HG03571 (cell line): ENCODE results near the gene EIF2B2.

Experiments used
- ATAC-seq: cut with Tn5 transposase; IDR thresholded peaks from one replicate; pipeline ENCODE4 v1.9.1; 2021; ENCODE audit not compliant: unreplicated experiment

EIF2B2 gene

DNA sequence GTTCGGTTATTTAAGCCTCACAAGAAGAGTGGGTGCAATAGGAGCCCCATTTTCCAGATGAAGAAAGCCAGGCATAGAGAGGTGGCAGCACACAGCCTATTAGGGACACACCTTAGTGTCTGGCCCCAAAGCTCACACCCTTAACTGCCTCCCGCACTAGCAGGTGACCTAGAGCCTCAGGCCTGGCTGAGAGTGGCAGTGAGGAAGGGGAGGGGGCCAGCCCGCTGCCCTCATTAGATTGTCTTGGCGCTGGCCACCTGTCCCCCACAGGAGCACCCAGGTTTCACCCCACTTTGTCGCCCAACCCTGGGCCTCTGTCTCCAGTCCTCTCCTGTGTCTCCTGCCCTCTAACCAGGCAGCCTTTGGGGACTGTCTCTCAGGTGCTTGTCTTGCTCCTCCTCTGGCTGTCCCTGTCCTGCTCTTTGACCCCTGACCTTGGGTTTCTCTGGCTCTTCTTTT lies 28.8 kb upstream of the EIF2B2 start:
- ATAC-seq, result no peak

DNA sequence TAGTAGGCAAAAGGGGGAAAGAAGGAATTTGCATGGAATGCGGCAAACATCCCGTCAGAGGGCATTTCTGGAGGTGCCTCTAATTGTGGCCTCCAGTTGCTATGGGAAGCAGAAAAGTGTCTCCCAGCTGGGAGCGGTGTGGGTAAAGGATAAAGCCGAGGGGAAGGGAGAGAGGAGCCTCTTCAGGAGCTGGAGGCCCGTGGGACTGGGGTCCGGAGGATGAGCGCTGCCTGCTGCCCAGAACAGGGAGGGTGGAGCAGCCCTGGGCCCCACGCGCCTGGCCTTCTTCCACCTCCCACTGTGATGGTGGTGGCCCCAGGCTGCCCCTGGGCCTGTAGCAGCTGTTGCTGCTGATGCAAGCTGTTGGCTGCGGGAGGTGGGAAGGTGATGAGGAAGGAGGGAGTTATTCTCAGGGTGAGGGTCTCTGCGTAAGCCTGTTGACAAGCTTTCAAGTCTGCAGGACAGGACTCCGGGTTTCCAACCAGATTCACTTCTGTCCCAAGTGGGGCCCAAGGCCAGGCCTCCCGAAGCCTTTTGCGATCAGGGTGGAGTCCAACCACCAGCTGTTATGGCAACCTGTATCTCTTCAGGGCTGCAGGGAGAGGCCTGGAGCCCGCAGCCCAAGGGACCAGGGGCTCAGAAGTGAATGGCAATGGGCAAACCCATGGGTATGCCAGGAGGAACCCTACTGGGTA lies 28.2 kb upstream of the EIF2B2 start:
- ATAC-seq, result no peak

DNA sequence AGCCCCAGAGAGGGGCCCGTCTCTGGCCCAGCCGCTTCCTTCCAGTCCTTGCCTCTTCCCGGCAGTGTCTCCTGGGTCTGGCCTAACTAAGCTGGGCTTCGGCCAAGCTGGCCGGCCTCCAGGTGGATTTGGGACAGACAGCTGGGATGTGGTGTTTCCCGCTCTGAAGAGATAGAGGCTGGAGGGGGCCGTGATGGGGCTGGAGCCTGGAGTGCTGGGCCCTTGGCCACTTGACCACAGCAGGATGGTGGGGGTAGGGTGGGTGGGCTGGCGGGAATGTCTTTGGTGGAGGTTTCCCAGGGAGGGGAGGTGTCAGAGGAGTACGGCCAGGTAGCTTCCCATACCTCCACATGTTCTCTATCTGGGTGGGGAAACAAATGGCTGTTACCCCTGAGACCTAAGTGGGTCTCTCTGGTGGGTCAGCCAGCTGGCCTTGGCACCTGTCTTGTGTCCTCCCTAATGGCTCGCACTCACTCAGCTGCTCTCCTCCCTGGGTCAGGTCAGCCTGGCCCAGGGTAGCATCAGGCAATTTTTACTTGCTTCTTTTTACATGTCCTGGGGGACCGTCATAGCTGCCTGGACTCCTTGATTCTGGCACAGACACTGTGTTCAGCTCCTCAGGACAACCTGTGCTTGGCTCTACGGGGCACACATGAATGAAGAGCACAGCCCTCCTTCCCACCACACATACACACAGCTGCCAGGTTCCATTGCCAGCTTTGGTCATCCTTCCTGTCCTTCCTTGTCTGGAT lies 27.5 kb upstream of the EIF2B2 start:
- no peak for ATAC-seq

DNA sequence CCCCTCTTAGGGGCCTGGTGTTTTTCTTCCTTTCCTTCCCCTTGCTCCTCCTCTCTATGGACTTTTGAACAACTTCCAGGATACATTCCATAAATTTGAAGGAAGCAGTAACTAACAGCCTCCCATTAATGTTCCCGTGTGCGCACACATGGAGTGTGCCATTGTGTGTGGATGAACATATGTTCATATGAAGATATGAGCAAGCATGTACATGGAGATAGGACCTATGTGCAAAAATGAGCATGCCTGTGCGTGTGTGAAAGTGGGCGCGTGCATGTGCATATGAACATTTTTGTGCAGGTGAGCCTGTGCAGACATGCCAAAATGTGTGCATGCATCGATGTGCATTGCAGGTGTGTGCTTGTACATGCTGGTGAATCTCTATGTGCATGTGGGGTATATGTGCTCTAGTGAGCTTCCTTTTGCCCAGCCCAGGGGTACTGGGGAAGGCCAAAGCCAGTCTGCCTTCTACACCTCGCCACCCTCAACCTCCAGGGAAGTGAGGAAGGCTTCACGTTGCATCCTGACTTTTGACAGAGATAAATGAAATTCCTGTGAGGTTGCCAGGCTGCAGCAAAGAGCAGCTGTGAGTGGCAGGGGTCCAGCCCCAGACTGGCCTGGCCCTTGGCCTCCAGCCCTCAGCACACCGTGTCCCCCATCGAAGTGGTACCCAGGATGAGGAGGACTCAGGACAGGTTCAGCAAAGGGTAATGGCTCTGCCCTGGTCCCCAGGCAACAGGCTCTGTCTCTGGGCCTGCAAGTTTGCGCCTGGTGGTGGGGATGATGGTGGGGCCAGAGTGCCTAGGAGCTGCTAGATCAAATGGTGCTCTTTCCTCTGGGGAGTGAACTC lies 26.2 kb upstream of the EIF2B2 start:
- ATAC-seq, result no peak

DNA sequence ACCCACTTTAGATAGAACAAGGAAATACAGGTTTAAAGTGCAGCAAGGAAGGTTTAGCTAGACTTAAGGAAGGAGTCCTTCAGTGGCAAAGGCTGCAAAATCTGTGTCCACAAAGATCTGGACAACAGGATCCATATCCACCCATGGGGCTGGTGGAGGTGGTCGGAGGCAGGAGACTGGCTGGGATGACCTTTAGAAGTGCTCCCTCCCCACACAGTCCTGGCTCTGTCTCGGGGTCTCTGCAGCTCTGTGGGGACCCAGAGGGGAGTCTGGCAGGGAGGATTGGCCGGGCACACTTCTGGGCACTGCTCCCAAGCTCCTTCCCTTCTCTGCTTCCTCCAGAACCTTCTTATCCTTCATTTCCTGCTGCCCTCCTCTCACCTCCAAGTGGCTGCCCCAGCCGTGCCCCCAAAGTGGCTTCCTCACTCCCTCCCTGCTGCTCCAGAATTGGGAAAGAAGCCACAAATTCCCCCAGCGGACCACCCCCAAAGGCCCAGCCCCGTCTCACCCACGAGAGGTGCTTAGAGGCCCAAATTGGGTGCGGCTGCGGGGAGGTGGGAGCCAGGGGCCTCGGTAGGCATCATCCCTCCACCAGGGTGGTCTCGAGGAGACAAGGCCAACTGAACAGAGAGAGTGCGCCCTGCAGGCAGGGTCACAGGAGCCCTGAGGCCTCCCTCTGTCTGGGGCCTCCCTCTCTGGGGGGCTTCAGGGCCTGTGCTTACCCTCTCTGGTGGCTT lies 25.4 kb upstream of the EIF2B2 start:
- ATAC-seq, result no peak

DNA sequence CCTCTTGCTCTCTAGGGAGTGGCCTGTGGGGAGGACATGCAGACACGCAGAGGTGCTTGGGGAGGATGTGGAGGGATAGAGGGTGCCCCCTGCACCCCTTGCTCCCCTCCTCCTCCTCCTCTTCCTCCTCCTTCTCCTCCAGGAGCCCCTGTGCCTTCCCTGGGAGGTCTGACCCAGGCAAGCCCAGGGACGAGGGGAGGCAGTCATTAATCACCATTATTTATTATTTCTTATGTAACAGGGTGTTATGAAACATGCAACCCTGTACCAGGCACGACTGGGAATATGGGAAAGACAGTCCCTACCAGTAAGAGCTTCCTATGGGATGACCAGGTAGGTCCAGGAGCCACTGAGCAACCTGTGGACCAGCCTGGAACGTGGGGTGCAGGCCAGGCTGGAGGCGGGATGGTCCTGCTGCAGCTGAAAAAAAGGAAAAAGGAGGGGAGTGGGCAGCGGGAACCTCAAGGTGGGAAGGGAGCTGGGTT lies 24.8 kb upstream of the EIF2B2 start:
- no peak for ATAC-seq

DNA sequence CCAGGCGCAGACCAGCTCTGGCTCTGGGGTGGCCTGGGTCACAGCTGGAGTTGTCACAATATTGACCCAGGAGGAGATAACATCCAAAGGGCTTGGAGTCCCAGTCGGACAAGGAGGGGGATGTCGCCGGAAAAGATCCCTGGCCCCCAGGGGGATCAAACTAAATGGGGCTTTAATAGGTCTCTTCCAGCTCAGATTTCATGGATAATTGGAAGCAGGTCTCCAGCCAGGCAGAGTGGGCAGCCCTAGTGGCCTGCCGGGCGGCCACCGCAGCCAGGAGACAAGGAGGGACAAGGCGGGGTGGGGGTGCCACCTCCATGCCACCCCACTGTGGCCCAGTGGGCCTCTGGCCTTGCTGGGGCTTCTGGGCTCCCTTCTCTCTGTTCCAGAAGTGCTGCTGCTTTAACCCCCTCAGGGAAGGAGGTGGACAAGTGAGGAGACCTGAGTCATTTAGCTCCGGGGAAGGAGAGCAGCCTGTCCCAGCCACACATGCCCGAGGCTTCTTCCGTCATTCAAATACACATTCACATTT lies 24.2 kb upstream of the EIF2B2 start:
- ATAC-seq, result no peak

DNA sequence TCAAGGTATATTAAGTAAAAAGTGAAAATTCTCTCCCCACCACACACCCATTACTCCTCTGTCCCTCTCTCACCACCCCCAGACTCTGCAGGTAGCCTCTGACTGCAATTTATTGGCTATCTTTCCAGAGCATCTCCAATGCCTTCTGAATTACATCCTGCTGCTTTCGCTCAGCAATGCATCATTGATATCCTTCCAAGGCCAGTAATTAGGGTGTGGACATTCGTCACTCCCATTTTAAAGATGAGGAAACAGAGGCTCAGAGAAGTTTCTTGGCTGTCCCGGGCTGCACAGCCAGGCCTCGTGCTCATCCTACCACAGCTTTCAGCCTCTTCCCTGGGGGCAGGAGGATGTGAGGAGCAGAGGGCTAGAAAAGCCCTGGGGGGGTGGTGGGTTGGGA lies 23.7 kb upstream of the EIF2B2 start:
- no peak for ATAC-seq

DNA sequence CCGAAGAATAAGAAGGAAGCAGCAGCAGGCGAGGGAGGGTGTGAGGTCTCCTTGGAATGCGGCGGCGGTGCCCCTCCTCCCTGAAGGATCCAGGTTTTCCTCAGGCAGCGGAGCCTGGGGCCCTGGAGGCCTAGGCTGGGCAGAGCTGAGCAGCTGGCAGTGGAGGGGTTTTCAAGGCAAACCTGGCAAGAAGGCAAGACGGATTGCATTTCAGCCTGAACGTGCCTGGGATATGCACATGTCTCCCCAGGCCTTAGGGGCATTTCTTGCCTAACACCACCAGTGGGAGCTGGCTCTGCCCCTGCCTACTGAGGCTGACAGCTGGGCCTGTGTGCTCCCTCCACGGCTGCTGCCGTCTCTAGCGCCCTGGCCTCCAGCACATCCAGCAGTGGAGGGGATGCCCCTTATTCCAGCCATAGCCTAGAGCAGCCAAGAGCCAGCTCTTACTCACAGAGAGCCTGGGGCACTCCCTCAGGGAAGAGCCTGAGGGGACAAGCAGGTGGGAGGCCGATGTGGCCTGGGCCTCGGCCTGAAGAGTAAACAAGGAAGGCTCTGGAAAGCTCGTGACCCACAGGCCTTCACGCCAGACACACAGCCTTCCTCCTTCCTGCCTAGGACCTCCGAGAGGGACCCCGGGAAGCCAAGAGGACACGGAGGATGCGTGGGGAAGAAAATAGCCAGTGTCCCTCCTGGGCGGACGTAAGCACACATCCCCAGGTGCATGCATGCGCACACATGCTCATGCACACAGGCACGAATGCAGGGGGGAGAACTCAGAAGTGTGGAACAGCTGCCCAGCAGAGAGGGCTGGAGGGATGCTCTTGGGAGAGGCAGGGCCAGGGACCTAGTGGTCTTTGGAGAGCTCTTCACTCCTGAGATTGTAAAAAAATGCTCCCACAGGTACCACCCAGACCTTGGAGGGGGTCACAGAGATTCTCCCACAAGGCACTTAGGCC lies 23.0 kb upstream of the EIF2B2 start:
- ATAC-seq, result no peak

DNA sequence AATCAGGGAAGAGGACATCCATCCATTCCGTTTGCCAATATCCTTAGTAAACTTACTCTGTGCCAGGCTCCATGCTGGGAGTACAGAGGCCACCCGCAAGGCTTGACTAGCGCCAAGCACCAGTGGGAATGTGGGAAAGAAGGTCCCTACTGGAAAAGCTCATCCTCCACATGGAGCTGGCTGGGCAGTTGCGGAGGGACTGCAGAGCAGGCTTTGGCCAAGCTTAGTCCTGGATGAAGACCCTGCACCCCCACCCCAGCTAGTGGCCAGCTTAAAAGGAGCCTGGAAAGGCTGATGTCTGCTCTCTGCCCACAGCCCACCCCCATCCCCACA lies 22.4 kb upstream of the EIF2B2 start:
- ATAC-seq, result no peak

DNA sequence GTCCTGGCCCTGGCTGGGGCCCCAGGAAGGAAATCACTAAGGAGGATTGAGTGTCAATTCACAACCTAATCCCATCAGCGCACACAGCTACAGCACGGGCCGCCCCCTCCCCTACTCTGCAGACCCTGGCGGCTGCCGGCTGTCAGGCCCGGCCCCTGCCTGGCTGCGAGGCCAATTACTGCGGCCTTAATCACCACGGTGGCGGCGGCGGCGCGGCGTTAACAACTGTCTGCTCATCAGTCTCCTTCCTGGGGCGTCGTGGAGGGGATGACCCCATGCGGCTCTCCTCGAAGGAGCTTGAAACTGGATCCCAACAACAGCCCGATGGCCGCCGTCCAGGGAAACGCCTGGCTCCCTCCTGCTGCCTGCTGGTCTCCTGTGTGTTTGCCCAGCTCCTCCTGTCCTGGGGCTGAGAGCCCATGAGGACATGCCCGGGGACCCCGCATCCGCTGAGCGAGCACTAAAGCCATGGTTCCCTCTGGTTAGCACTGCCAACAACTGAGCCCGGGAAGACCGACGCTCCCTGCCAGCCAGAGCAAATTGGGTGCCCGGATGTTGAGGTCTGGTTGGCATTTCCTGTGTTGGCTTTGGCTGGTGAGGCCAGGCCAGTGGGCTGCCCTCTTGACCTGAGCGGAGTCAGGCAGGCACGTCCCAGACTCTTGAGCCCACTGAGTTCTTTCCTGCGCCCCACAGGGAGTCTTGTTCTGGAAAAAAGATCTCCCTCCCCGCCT lies 21.8 kb upstream of the EIF2B2 start:
- ATAC-seq, result no peak

DNA sequence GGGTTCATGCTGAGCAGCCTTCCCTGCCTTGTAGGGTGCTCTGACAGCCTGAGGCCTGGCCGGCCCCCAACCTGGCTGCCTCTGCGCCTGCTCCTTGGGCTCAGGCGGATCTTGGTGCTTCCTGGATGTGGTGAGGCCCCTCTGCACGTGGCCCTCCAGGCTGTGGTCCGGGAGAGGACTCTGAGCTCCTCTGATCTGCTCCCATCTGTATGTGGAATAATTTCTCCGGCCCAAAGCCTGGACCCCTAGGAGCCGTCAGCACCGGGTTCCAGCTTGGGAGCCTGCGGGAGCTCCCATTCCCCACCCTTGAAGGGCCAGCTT lies 21.3 kb upstream of the EIF2B2 start:
- ATAC-seq, result no peak

DNA sequence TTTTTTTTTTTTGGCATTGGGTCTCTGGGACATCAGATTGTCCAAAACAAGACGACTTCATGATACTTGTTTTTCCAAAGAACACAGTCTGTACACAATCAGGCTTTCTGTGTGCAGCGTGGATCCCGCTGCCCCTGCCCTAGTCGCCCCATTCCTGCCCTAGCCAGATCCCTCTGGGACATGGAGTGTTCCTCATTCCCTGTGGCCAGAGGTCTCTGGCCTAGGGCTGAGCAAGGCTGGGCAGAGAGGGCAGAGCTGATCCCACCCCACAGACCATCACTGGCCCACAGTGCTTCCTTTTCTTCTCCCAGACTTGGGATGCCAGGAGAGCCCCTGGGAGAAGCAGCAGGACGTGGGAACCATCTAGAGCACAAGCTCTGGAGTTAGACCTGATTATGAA lies 20.9 kb upstream of the EIF2B2 start:
- ATAC-seq, result no peak

DNA sequence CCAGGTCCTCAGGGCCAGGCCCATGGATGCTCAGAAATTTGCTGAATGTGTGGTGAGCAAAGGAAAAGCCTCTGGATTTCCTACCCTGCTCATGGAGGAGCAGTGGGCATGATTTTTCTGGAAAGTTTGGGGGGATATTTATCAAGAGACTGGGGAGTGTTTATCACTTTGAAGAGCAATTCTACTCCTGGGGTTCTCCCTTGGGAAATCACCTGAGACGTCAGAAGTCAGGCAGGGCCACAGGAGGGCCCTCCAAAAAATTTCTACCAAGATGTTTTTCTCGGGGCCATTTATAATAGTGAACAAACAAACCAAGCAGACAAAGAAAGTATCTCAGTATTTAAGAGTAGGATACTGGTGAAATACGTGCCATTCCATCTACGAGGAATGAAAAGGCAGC lies 20.1 kb upstream of the EIF2B2 start:
- ATAC-seq, result no peak

DNA sequence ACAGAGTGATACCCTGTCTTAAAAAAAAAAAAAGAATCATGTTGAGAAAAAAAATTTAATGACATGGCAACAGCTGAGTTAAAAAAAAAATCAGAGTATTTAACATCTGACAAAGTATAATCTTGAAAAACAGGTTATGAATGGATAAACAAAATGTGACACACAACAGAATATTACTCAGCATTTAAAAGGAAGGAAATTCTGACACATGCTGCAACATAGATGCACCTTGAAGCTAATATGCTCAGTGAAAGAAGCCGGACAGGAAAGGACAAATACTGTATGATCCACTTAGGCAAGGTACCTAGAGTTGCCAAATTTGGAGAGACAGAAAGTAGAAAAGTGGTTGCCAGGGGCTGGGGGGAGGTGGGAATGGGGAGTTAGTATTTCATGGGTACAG lies 19.4 kb upstream of the EIF2B2 start:
- no peak for ATAC-seq

DNA sequence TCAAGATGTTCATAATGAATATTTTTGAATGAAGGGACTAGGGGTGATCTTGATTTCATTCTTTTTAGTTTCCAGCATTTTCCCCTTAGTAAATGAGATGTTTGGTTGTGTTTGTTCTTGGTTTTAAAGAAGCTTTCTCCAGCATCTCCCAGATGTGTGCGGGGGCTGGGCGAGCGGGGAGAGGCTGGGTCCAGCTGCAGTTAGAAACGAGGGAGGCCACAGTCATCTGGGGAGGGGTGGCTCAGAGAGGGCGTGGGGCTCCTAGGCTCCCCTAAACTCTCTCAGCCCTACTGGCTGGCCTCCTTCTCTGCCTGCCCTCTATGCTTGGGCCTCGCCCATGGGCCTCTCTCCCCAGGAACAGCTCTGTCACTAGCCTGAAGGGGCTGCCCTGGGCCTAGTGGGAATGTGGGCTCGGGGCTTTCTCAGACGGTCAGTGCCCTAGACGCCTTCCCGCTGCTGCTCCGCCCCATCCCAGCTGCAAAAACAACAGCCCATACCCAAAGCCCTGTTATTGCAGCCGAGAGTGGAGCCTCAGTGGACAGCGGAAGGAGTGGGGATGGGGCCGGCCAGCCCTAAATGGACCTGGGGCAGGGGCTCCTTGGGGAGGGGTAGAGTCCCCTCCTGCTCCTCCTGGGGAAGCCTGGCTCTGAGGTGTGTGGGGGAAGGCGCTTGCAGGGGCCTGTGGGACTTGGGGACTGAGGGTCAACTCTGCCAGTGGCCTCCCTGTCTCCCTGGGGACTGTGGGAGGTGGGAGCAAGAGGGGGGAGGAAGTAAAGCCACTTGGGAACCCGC lies 18.3 kb upstream of the EIF2B2 start:
- no peak for ATAC-seq

DNA sequence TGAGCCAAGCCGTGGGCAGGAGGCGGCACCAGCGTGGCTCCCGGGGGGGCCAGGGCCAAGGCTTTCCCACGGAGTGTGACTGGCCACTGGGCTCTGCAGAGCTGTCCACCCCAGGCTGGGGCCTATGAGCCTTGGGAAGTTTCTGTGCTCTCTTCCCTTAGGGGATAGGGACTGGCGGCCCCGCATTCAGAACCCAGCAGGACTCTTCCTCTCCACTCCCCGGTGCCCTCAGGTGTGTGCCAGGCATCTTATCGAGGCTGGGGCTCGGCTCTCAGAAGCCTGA lies 17.8 kb upstream of the EIF2B2 start:
- ATAC-seq, result no peak

DNA sequence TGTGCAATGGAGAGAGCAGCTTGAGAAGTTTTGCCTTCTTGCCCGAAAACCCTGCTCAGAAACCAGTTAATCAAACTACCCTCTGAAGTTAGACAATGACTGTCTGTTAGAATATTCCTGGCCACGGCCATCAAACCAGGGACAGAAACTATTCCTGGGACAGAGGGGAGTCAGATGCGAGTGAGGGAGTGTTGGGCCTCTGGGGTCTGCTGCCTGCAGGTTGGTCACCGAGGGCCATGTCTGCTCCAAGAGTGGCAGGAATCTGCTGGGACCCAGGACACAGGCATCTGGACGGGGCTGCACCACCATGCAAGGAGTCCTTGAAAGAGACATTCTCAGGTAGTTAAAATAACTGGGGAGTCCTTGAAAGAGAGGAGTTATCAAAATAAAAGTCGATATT lies 16.9 kb upstream of the EIF2B2 start:
- ATAC-seq, result no peak

DNA sequence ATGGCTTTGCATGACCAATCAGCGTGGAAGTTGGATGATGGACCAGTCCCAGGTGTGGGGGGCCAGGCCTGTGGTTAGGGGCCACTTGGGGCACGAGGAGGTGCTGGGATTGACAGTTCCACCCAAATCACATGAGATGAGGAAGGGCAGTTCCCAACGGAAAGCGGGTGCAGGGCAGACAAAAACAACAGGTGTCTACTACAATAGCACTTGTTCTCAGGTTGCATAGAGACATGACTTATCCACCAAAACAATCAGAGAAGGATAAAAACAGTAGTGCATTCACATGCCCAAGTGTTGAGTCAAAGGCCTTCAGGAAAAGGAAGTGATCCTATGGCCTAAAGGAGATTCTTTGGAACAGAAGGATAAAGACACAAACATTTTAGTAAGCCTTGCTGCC lies 14.6 kb upstream of the EIF2B2 start:
- no peak for ATAC-seq
